ENCODE data around the gene BACH2. TPM values are rescaled to one million over a fixed set of nuclear protein-coding genes. Genes with fewer than 3 reads are reported as not detected.

BACH2 gene
- total RNA-seq, 5 donors from 2014 or later (not counting 1 experiment from before 2014, with no cell fraction given), result 81.9 to 196 (median 96.7) TPM

DNA sequence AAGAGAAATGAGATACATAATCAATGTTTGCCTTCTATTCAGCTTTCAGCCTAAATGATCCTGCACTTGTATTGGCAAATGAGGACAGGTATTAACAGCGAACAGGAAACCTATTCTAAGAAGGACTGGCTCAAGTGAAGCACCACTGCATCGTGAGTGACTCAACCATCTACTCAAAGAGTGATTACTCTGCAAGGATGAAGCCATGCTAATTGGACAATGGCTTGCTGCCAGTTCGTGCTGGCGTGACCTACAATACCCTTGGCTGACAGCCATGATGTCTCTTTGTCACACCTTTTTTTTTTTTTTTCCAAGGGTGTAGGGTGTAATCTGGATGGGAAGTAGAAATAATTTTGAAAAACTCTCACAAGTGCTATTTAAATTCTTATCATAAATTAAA is 297.5 kb downstream of the BACH2 start:
- ChIA-PET CTCF (interaction anchor here (0.7 to 1.9 kb wide), 4 partner anchors 59 to 472 kb away, joined by 3 to 5 read pairs (median 3); no protein-coding TSS in a partner anchor), POLR2A (interaction anchor here in 1 of 2 donors (0.7 to 0.8 kb wide), 2 partner anchors 148 to 443 kb away, joined by 4 to 8 read pairs; no protein-coding TSS in a partner anchor)
- Histone ChIP-seq H3K9me3 (no peaks in the 10 kb centered on the region), H3K27me3 (replicated peaks in 1 of 2; ENCODE audit: control insufficient read depth in 2 of 2, extremely low read depth in 1 of 2, insufficient read depth in 2 of 2, low read length in 1 of 2) (no peaks in the 10 kb centered on the region), H3K36me3 (ENCODE audit: control insufficient read depth in 2 of 2, extremely low read depth in 1 of 2, insufficient read depth in 1 of 2, low read length in 1 of 2) (peaks cover 4 to 18% of the 10 kb centered on the region in 2 donors), H3K27ac (ENCODE audit: low read length) (no peak overlapping the region), H3K4me3 (ENCODE audit: control insufficient read depth in 1 of 2, extremely low read depth in 1 of 2, low read length in 1 of 2) (no peak overlapping the region), H3K4me1 (ENCODE audit: control insufficient read depth in 1 of 2, extremely low read depth in 1 of 2, insufficient read depth in 2 of 2, low read length in 2 of 2) (peaks cover 3 to 5% of the 10 kb centered on the region in 2 experiments)
- Mint-ChIP-seq H3K27me3 (no peaks in the 10 kb centered on the region), H3K4me3 (no peak overlapping the region), H3K36me3 (peaks cover 33% of the 10 kb centered on the region), H3K27ac (no peak overlapping the region), H3K4me1 (peaks cover 30 to 42% (median 35%) of the 10 kb centered on the region in 3 donors), H3K9me3 (no peaks in the 10 kb centered on the region)
- peak in 2 of 35 experiments; percentile 14 for DNase-seq
- ATAC-seq (replicated peaks in 1 of 4), result no peak
- WGBS (ENCODE audit: insufficient coverage), result 56% methylated on average over 2 of the region's 4 CpGs

GRCh38 chr6:89997456-89998445 is 298.9 kb downstream of the BACH2 start:
- no peaks in the 10 kb centered on the region for H3K27me3 Mint-ChIP-seq
- WGBS (ENCODE audit: insufficient coverage), result 90% methylated on average over 2 of the region's 6 CpGs
- H3K4me3 Mint-ChIP-seq, result no peak overlapping the region
- ChIA-PET CTCF (no interaction called here), POLR2A (no interaction called here)
- H3K4me3 ChIP-seq (ENCODE audit: control insufficient read depth in 1 of 2, extremely low read depth in 1 of 2, low read length in 1 of 2), result no peak overlapping the region
- peaks cover 4 to 13% of the 10 kb centered on the region in 2 donors for H3K36me3 ChIP-seq (ENCODE audit: control insufficient read depth in 2 of 2, extremely low read depth in 1 of 2, insufficient read depth in 1 of 2, low read length in 1 of 2)
- peaks cover 37% of the 10 kb centered on the region for H3K36me3 Mint-ChIP-seq
- H3K27me3 ChIP-seq (replicated peaks in 1 of 2; ENCODE audit: control insufficient read depth in 2 of 2, extremely low read depth in 1 of 2, insufficient read depth in 2 of 2, low read length in 1 of 2), result no peaks in the 10 kb centered on the region
- peaks cover 37 to 50% (median 39%) of the 10 kb centered on the region in 3 donors for H3K4me1 Mint-ChIP-seq
- H3K4me1 ChIP-seq (ENCODE audit: control insufficient read depth in 1 of 2, extremely low read depth in 1 of 2, insufficient read depth in 2 of 2, low read length in 2 of 2), result peaks cover 3 to 5% of the 10 kb centered on the region in 2 experiments
- ATAC-seq (replicated peaks in 1 of 4) (no peak), DNase-seq (no peak)
- no peaks in the 10 kb centered on the region for H3K9me3 Mint-ChIP-seq
- H3K9me3 ChIP-seq, result no peaks in the 10 kb centered on the region
- no peak overlapping the region for H3K27ac ChIP-seq (ENCODE audit: low read length)
- H3K27ac Mint-ChIP-seq, result peak overlapping the region; percentile 23 to 34

DNA sequence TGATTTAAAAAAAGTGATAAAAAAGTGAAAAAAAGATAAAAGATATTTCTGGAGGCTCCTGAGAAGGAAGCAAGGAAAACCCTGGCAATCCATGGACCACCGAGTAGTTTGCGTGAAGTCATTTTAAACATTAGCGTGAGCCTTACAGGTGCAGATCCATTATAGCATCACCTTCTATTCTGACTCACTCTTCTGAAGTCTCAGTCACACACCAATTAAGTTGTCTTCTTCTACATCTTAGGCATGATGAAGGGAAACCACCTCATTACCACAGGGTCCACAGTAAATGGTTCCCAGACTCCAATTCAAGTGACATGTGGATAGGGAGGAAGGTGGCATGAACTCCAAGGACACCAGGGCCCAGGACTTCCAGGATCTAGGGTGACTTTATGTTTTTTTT is 303.2 kb downstream of the BACH2 start:
- no peak overlapping the region for H3K4me3 ChIP-seq (ENCODE audit: control insufficient read depth in 1 of 2, extremely low read depth in 1 of 2, low read length in 1 of 2)
- Mint-ChIP-seq H3K36me3 (peaks cover 58% of the 10 kb centered on the region), H3K4me1 (peaks cover 64 to 74% (median 64%) of the 10 kb centered on the region in 3 donors), H3K9me3 (no peaks in the 10 kb centered on the region), H3K27ac (no peak overlapping the region), H3K27me3 (no peaks in the 10 kb centered on the region), H3K4me3 (no peak overlapping the region)
- ChIA-PET CTCF (no interaction called here), POLR2A (no interaction called here)
- no peaks in the 10 kb centered on the region for H3K36me3 ChIP-seq (ENCODE audit: control insufficient read depth in 2 of 2, extremely low read depth in 1 of 2, insufficient read depth in 1 of 2, low read length in 1 of 2)
- no peak for DNase-seq
- H3K27ac ChIP-seq (ENCODE audit: low read length), result no peak overlapping the region
- ATAC-seq (replicated peaks in 1 of 4), result no peak
- WGBS (ENCODE audit: insufficient coverage), result 96% methylated on average over 3 of the region's 3 CpGs
- no peaks in the 10 kb centered on the region for H3K9me3 ChIP-seq
- H3K4me1 ChIP-seq (ENCODE audit: control insufficient read depth in 1 of 2, extremely low read depth in 1 of 2, insufficient read depth in 2 of 2, low read length in 2 of 2), result peaks cover 0 to 9% of the 10 kb centered on the region in 2 experiments
- no peaks in the 10 kb centered on the region for H3K27me3 ChIP-seq (replicated peaks in 1 of 2; ENCODE audit: control insufficient read depth in 2 of 2, extremely low read depth in 1 of 2, insufficient read depth in 2 of 2, low read length in 1 of 2)

- Histone ChIP-seq H3K4me3 (ENCODE audit: control insufficient read depth in 1 of 2, extremely low read depth in 1 of 2, low read length in 1 of 2) (no peak overlapping the region), H3K4me1 (ENCODE audit: control insufficient read depth in 1 of 2, extremely low read depth in 1 of 2, insufficient read depth in 2 of 2, low read length in 2 of 2) (peaks cover 0 to 9% of the 10 kb centered on the region in 2 experiments), H3K9me3 (no peaks in the 10 kb centered on the region), H3K27me3 (replicated peaks in 1 of 2; ENCODE audit: control insufficient read depth in 2 of 2, extremely low read depth in 1 of 2, insufficient read depth in 2 of 2, low read length in 1 of 2) (no peaks in the 10 kb centered on the region), H3K36me3 (ENCODE audit: control insufficient read depth in 2 of 2, extremely low read depth in 1 of 2, insufficient read depth in 1 of 2, low read length in 1 of 2) (no peaks in the 10 kb centered on the region), H3K27ac (ENCODE audit: low read length) (no peak overlapping the region)
- Mint-ChIP-seq H3K9me3 (no peaks in the 10 kb centered on the region), H3K4me1 (peaks cover 66 to 74% (median 70%) of the 10 kb centered on the region in 3 donors), H3K27ac (peak overlapping the region in 1 of 2 donors; percentile 8), H3K36me3 (peaks cover 58% of the 10 kb centered on the region), H3K27me3 (no peaks in the 10 kb centered on the region), H3K4me3 (no peak overlapping the region)
- ChIA-PET POLR2A (no interaction called here), CTCF (no interaction called here)
- WGBS (ENCODE audit: insufficient coverage), result 100% methylated on average over 1 of the region's 2 CpGs
- ATAC-seq (replicated peaks in 1 of 4) (no peak), DNase-seq (no peak)
These were observed 303.8 kb downstream of the BACH2 start for GRCh38 chr6:89992818-89993217.

GRCh38 chr6:89989742-89990141 is 306.9 kb downstream of the BACH2 start:
- CTCF ChIA-PET, result no interaction called here
- H3K9me3 ChIP-seq, result no peaks in the 10 kb centered on the region
- H3K27me3 ChIP-seq (replicated peaks in 1 of 2; ENCODE audit: control insufficient read depth in 2 of 2, extremely low read depth in 1 of 2, insufficient read depth in 2 of 2, low read length in 1 of 2), result no peaks in the 10 kb centered on the region
- no peak for DNase-seq
- POLR2A ChIA-PET, result interaction anchor here in 1 of 2 donors (0.7 kb wide), 1 partner anchor 18 kb away, joined by 3 read pairs; no protein-coding TSS in a partner anchor
- H3K4me1 ChIP-seq (ENCODE audit: control insufficient read depth in 1 of 2, extremely low read depth in 1 of 2, insufficient read depth in 2 of 2, low read length in 2 of 2), result peaks cover 0 to 5% of the 10 kb centered on the region in 2 experiments
- no peak overlapping the region for H3K4me3 ChIP-seq (ENCODE audit: control insufficient read depth in 1 of 2, extremely low read depth in 1 of 2, low read length in 1 of 2)
- Mint-ChIP-seq H3K27me3 (no peaks in the 10 kb centered on the region), H3K9me3 (no peaks in the 10 kb centered on the region), H3K4me1 (peaks cover 61 to 76% (median 64%) of the 10 kb centered on the region in 3 donors), H3K27ac (peak overlapping the region in 1 of 2 donors; percentile 41), H3K36me3 (peaks cover 46% of the 10 kb centered on the region), H3K4me3 (no peak overlapping the region)
- 100% methylated on average over 4 of the region's 4 CpGs for WGBS (ENCODE audit: insufficient coverage)
- H3K27ac ChIP-seq (ENCODE audit: low read length), result no peak overlapping the region
- ATAC-seq (replicated peaks in 1 of 4), result no peak
- H3K36me3 ChIP-seq (ENCODE audit: control insufficient read depth in 2 of 2, extremely low read depth in 1 of 2, insufficient read depth in 1 of 2, low read length in 1 of 2), result peaks cover 0 to 8% of the 10 kb centered on the region in 2 donors

GRCh38 chr6:89987830-89988229 is 308.8 kb downstream of the BACH2 start:
- Mint-ChIP-seq H3K4me1 (peaks cover 55 to 70% (median 65%) of the 10 kb centered on the region in 3 donors), H3K27me3 (no peaks in the 10 kb centered on the region), H3K4me3 (no peak overlapping the region), H3K9me3 (no peaks in the 10 kb centered on the region), H3K36me3 (peaks cover 46% of the 10 kb centered on the region), H3K27ac (no peak overlapping the region)
- Histone ChIP-seq H3K27ac (ENCODE audit: low read length) (no peak overlapping the region), H3K9me3 (no peaks in the 10 kb centered on the region), H3K27me3 (replicated peaks in 1 of 2; ENCODE audit: control insufficient read depth in 2 of 2, extremely low read depth in 1 of 2, insufficient read depth in 2 of 2, low read length in 1 of 2) (no peaks in the 10 kb centered on the region), H3K4me1 (ENCODE audit: control insufficient read depth in 1 of 2, extremely low read depth in 1 of 2, insufficient read depth in 2 of 2, low read length in 2 of 2) (peaks cover 0 to 5% of the 10 kb centered on the region in 2 experiments), H3K4me3 (ENCODE audit: control insufficient read depth in 1 of 2, extremely low read depth in 1 of 2, low read length in 1 of 2) (no peak overlapping the region), H3K36me3 (ENCODE audit: control insufficient read depth in 2 of 2, extremely low read depth in 1 of 2, insufficient read depth in 1 of 2, low read length in 1 of 2) (peaks cover 0 to 13% of the 10 kb centered on the region in 2 donors)
- ATAC-seq (replicated peaks in 1 of 4), result no peak
- ChIA-PET POLR2A (interaction anchor here (0.5 to 0.7 kb wide), 4 partner anchors 9 to 466 kb away, joined by 3 read pairs; no protein-coding TSS in a partner anchor), CTCF (no interaction called here)
- WGBS (ENCODE audit: insufficient coverage), result no CpG with 5 or more reads among the region's 2 CpGs
- no peak for DNase-seq
